Choroid plexus epithelial cell (primary cell): ENCODE results near the gene USP5.
"Not testable (repeated sequence)": the region's sequence is repeated elsewhere in the genome, so short reads cannot be mapped to it uniquely, and the experiment has no call there.

Experiments used
- DNase-seq: peaks from one replicate; pipeline ENCODE4 v3.0.0-alpha.2; 2010; ENCODE audit warnings: low read depth
- H3K4me3 ChIP-seq: 2 replicates; pipeline ENCODE4 v1.5.1; 2011; ENCODE audit warnings: low read depth, mild to moderate bottlenecking, control low read depth, low read length, moderate library complexity
- CTCF ChIP-seq: conservative IDR thresholded peaks from 2 replicates; pipeline ENCODE4 v1.5.1; 2011; ENCODE audit warnings: low read depth, mild to moderate bottlenecking, control low read depth, inconsistent platforms, low read length, moderate library complexity

The USP5 gene

GRCh38 chr12:6858799-6859198 is 6.8 kb downstream of the USP5 start:
- no peak for DNase-seq
- no peak for TF ChIP-seq CTCF
- no peak overlapping the region for H3K4me3 ChIP-seq

DNA sequence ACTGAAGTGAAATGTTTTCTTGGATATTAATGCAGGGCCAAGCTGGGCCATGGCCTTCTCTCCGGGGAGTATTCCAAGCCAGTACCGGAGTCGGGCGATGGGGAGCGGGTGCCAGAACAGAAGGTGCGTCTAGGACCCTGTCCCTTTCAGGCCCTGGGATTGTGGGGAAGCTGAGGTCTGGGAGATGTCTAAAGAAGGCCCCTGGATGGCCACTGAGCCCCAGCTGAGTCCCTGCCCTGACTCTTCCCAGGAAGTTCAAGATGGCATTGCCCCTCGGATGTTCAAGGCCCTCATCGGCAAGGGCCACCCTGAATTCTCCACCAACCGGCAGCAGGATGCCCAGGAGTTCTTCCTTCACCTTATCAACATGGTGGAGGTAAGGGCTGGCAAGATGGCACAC is 8.2 kb downstream of the USP5 start:
- no peak for TF ChIP-seq CTCF
- no peak for DNase-seq
- no peak overlapping the region for H3K4me3 ChIP-seq

DNA sequence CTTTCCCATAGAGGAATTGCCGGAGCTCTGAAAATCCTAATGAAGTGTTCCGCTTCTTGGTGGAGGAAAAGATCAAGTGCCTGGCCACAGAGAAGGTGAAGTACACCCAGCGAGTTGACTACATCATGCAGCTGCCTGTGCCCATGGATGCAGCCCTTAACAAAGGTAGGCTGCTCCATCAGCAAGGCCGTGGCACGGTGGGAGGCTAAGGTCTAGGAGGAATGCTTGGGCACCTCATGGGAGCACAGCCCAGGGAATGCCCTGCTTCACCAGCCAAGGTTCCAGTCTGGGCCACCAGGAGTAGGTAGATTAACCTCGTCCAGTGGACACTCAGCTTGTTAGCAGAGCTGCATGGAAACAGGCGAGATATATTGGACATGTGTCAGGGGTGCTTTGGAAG is 9.0 kb downstream of the USP5 start:
- H3K4me3 ChIP-seq = no peak overlapping the region
- TF ChIP-seq CTCF = no peak
- DNase-seq = no peak

- H3K4me3 ChIP-seq = no peak overlapping the region
- no peak for TF ChIP-seq CTCF
- no peak for DNase-seq
These were observed 9.4 kb downstream of the USP5 start for GRCh38 chr12:6861391-6861790.

DNA sequence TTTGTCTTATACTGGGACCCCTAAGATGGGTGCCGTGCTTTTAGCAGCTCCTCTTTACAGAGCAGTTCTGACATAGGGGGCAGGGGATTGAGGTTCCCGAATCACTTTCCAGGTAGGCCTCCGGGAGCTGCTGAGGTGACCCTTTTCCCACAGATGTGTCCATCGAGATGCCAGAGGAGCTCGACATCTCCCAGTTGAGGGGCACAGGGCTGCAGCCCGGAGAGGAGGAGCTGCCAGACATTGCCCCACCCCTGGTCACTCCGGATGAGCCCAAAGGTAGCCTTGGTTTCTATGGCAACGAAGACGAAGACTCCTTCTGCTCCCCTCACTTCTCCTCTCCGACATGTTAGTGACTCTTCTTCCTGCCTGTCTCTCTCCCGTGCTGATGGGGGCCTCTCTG is 11.1 kb downstream of the USP5 start:
- DNase-seq = no peak
- no peak for TF ChIP-seq CTCF
- no peak overlapping the region for H3K4me3 ChIP-seq

DNA sequence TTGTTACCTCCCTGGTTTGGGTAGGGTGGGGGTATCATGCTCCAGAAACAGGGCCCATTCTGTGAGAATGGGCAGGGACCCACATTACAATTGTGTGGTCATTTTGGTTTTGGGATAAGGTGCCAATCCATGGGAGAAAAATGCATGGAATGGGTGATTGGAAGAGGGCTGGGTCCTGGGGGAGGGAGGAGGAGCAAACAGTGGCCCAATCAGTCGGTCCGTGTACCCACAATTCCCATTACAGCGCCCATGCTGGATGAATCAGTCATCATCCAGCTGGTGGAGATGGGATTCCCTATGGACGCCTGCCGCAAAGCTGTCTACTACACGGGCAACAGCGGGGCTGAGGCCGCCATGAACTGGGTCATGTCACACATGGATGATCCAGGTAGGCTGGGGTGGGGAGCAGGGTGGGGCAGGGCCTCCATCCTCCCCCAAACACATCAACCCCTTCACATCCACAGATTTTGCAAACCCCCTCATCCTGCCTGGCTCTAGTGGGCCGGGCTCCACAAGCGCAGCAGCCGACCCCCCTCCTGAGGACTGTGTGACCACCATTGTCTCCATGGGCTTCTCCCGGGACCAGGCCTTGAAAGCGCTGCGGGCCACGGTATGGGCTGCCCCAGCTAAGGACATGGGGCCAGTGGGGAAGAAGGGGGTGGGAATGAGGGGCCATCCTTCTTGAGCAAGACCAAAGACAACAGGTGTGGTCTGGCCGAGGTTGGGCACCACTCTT is 11.8 kb downstream of the USP5 start:
- no peak overlapping the region for H3K4me3 ChIP-seq
- TF ChIP-seq CTCF = no peak
- no peak for DNase-seq

DNA sequence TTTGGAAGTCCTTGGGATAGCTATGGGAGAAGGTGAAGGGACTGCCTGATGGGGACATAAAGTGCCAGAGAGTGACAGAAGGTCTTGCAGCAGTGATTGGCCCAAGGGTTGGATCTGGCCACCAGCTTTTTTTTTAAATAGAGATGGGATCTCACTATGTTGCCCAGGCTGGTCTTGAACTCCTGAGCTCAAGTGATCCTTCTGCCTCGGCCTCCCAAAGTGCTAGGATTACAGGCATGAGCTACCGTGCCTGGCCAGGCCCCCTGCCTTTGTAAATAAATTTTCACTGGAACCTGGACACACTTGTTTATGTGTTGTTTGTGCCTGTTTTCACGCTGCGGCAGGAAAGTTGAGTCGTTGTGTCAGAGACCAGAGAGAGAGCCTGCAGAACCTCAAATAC is 13.4 kb downstream of the USP5 start:
- not testable (repeated sequence) for H3K4me3 ChIP-seq, DNase-seq
